ENCODE data around the gene CD3E. TPM values are rescaled to one million over a fixed set of nuclear protein-coding genes. Genes with fewer than 3 reads are reported as not detected.

Gene CD3E
- total RNA-seq, 1 experiment from 2014 or later = not detected

GRCh38 chr11:118295815-118296454 lies 8.6 kb upstream of the CD3E start:
- Histone ChIP-seq H3K9me3 (ENCODE audit: insufficient read depth, low read depth) (no peaks in the 10 kb centered on the region), H3K27ac (no peak overlapping the region), H4K20me1 (ENCODE audit: insufficient read depth) (no peaks in the 10 kb centered on the region), H3K9me2 (ENCODE audit: insufficient read depth) (no peaks in the 10 kb centered on the region), H3K4me1 (replicated peaks; ENCODE audit: insufficient read depth) (peaks cover 11% of the 10 kb centered on the region), H3K36me3 (ENCODE audit: low read depth) (no peaks in the 10 kb centered on the region), H2AFZ (no peak overlapping the region), H3K79me2 (ENCODE audit: low read depth) (no peaks in the 10 kb centered on the region), H3K4me3 (no peak overlapping the region), H3K4me2 (no peak overlapping the region), H3K27me3 (ENCODE audit: insufficient read depth, low read depth) (peaks cover 2% of the 10 kb centered on the region; the same call in 1 of the 2 replicates), H3F3A (ENCODE audit: insufficient read depth, low read depth) (peaks cover 9% of the 10 kb centered on the region; the same call in 1 of the 2 replicates)
- ChIA-PET POLR2A (ENCODE audit: unreplicated experiment) (interaction anchor here (0.6 to 0.7 kb wide), 2 partner anchors 53 to 88 kb away, joined by 3 to 6 read pairs; no protein-coding TSS in a partner anchor), CTCF (interaction anchor here (0.6 to 0.8 kb wide), 2 partner anchors 25 to 74 kb away, joined by 4 read pairs; no protein-coding TSS in a partner anchor)
- TF ChIP-seq, protein P1, sequence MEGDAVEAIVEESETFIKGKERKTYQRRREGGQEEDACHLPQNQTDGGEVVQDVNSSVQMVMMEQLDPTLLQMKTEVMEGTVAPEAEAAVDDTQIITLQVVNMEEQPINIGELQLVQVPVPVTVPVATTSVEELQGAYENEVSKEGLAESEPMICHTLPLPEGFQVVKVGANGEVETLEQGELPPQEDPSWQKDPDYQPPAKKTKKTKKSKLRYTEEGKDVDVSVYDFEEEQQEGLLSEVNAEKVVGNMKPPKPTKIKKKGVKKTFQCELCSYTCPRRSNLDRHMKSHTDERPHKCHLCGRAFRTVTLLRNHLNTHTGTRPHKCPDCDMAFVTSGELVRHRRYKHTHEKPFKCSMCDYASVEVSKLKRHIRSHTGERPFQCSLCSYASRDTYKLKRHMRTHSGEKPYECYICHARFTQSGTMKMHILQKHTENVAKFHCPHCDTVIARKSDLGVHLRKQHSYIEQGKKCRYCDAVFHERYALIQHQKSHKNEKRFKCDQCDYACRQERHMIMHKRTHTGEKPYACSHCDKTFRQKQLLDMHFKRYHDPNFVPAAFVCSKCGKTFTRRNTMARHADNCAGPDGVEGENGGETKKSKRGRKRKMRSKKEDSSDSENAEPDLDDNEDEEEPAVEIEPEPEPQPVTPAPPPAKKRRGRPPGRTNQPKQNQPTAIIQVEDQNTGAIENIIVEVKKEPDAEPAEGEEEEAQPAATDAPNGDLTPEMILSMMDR (conservative IDR thresholded peaks at IDR 0.05) = peak; percentile 87
- TF ChIP-seq EZH2 (IDR thresholded peaks at IDR 0.05; ENCODE audit: low read depth) = no peak
- intact Hi-C loops (cut with micrococcal nuclease; ENCODE audit: unreplicated experiment) = loop anchor here (1.0 to 2.0 kb wide), 2 partner anchors 57 to 193 kb away; no protein-coding TSS in a partner anchor
- peak in 1 of 2 experiments; percentile 93 for DNase-seq
- BruUV-seq (replicated peaks) = no TSS peak

DNA sequence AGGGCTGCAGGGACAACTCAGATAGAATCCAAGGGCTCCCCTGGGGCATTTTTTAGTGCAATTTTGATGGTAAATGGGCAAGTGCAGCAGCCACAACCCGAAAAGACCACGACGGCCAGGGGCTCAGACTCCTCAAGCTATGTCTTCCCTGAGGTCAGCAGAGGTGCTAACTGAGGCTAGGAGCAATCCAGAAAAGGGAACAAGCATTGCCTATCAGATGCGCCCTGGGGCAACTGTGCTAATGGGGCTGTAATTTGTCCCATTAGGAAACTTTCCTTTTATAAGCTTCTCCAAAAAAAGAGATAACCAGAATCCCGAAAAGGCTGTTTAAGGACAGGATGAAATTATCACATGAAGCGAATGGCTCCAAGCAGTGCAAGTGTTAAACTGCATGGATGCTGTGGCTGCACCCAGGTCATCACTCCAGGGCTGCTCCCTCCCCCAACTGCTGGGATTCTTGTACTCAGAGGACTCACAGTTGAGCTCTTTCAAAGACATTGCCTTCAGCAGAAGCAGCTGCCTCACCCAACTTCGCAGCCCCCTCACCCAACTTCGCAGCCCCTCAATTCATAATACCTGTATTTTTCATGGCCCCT lies 2.8 kb upstream of the CD3E start:
- Histone ChIP-seq H3K4me2 (no peak overlapping the region), H3K9me2 (ENCODE audit: insufficient read depth) (no peaks in the 10 kb centered on the region), H3K27ac (no peak overlapping the region), H4K20me1 (ENCODE audit: insufficient read depth) (no peaks in the 10 kb centered on the region), H3K4me3 (no peak overlapping the region), H2AFZ (no peak overlapping the region), H3K36me3 (ENCODE audit: low read depth) (no peaks in the 10 kb centered on the region), H3K79me2 (ENCODE audit: low read depth) (no peaks in the 10 kb centered on the region), H3F3A (ENCODE audit: insufficient read depth, low read depth) (no peaks in the 10 kb centered on the region), H3K27me3 (ENCODE audit: insufficient read depth, low read depth) (peaks cover 24% of the 10 kb centered on the region), H3K4me1 (replicated peaks; ENCODE audit: insufficient read depth) (no peaks in the 10 kb centered on the region), H3K9me3 (ENCODE audit: insufficient read depth, low read depth) (no peaks in the 10 kb centered on the region)
- ChIA-PET POLR2A (ENCODE audit: unreplicated experiment) (no interaction called here), CTCF (interaction anchor here (0.6 kb wide), 1 partner anchor 52 kb away, joined by 3 read pairs; no protein-coding TSS in a partner anchor)
- DNase-seq = peak in 1 of 2 experiments; percentile 16
- no TSS peak for BruUV-seq (replicated peaks)
- intact Hi-C loops (cut with micrococcal nuclease; ENCODE audit: unreplicated experiment) = no loop called here
- no peak for TF ChIP-seq EZH2 (IDR thresholded peaks at IDR 0.05; ENCODE audit: low read depth)
- TF ChIP-seq, protein P1 (conservative IDR thresholded peaks at IDR 0.05) = no peak

GRCh38 chr11:118304227-118304567 lies 333 bp upstream of the CD3E start:
- Histone ChIP-seq H2AFZ (no peak overlapping the region), H3F3A (ENCODE audit: insufficient read depth, low read depth) (no peaks in the 10 kb centered on the region), H3K9me3 (ENCODE audit: insufficient read depth, low read depth) (no peaks in the 10 kb centered on the region), H3K27me3 (ENCODE audit: insufficient read depth, low read depth) (peaks cover 24% of the 10 kb centered on the region), H3K9me2 (ENCODE audit: insufficient read depth) (no peaks in the 10 kb centered on the region), H3K79me2 (ENCODE audit: low read depth) (no peaks in the 10 kb centered on the region), H3K27ac (no peak overlapping the region), H4K20me1 (ENCODE audit: insufficient read depth) (no peaks in the 10 kb centered on the region), H3K4me2 (no peak overlapping the region), H3K4me1 (replicated peaks; ENCODE audit: insufficient read depth) (no peaks in the 10 kb centered on the region), H3K36me3 (ENCODE audit: low read depth) (no peaks in the 10 kb centered on the region), H3K4me3 (no peak overlapping the region)
- CTCF ChIA-PET = interaction anchor here (0.6 kb wide), 1 partner anchor 21 kb away, joined by 3 read pairs; no protein-coding TSS in a partner anchor
- BruUV-seq (replicated peaks) = no TSS peak
- POLR2A ChIA-PET (ENCODE audit: unreplicated experiment) = no interaction called here
- TF ChIP-seq EZH2 (IDR thresholded peaks at IDR 0.05; ENCODE audit: low read depth) = no peak
- TF ChIP-seq, protein P1 (conservative IDR thresholded peaks at IDR 0.05) = no peak
- DNase-seq = no peak
- intact Hi-C loops (cut with micrococcal nuclease; ENCODE audit: unreplicated experiment) = no loop called here

Measured in PC-9 (cell line).